HCT116 (cell line): ENCODE measurements around the gene SLC12A1.

Experiments
- CTCF ChIP-seq, 3 experiments: fragments of 200-600 bp in 1 of 3; sonication (generic) in 1 of 3; IDR thresholded peaks in 2 of 3; conservative IDR thresholded peaks in 1 of 3; 2 replicates each; pipeline ENCODE4 v1.5.1; 2012 to 2017; ENCODE audit warnings: low read depth in 2 of 3, low read length in 2 of 3, antibody characterized with exemption in 1 of 3, borderline replicate concordance in 1 of 3, control low read depth in 1 of 3, mild to moderate bottlenecking in 1 of 3, mixed read lengths in 1 of 3, mixed run types in 1 of 3, moderate library complexity in 1 of 3; ENCODE audit not compliant: insufficient read depth in 1 of 3
- ELF1 ChIP-seq: IDR thresholded peaks from 2 replicates; pipeline ENCODE4 v1.6.1; 2012; ENCODE audit warnings: low read depth, borderline replicate concordance
- TCF7L2 ChIP-seq: IDR thresholded peaks from 2 replicates; pipeline ENCODE4 v1.7.0; 2011; ENCODE audit warnings: borderline replicate concordance, inconsistent platforms; ENCODE audit not compliant: insufficient read depth, insufficient read length; ENCODE audit errors: extremely low read depth

- TF ChIP-seq TCF7L2 = no peak
- no peak for TF ChIP-seq CTCF (IDR thresholded peaks at IDR 0.05 in 2 of 3, conservative IDR thresholded peaks at IDR 0.05 in 1 of 3; ENCODE audit: borderline replicate concordance in 1 of 3, insufficient read depth in 1 of 3, low read depth in 2 of 3, low read length in 2 of 3)
- no peak for TF ChIP-seq ELF1
Measured at GRCh38 chr15:48265135-48265534, 59.0 kb downstream of the SLC12A1 start.
